Suprapubic skin (tissue), 4 donors: ENCODE data around the gene DMRTA1. TPM values are rescaled to one million over a fixed set of nuclear protein-coding genes. Genes with fewer than 3 reads are reported as not detected.

ENCODE experiments used
- DNase-seq, 2 donors: peaks; one replicate each; pipeline ENCODE4 v3.0.0-alpha.2; 2019; ENCODE audit warnings: low spot score in 2 of 2
- H3K27ac ChIP-seq: fragments of 200-600 bp; sonication (generic); one replicate; pipeline ENCODE4 v1.5.1; 2019
- H3K27me3 ChIP-seq: fragments of 200-600 bp; sonication (generic); one replicate; pipeline ENCODE4 v1.5.1; 2019
- H3K36me3 ChIP-seq: fragments of 200-600 bp; sonication (generic); one replicate; pipeline ENCODE4 v1.5.1; 2019
- H3K4me1 ChIP-seq: fragments of 200-600 bp; sonication (generic); one replicate; pipeline ENCODE4 v1.5.1; 2019
- H3K4me3 ChIP-seq: fragments of 200-600 bp; sonication (generic); one replicate; pipeline ENCODE4 v1.5.1; 2019; ENCODE audit warnings: mild to moderate bottlenecking
- H3K9me3 ChIP-seq: fragments of 200-600 bp; sonication (generic); one replicate; pipeline ENCODE4 v1.5.1; 2019
- CTCF ChIP-seq, 2 donors: fragments of 200-600 bp in 1 of 2; fragments of 450-650 bp in 1 of 2; sonication (generic) in 1 of 2; IDR thresholded peaks; one replicate each; pipeline ENCODE4 v1.5.1; 2016 to 2019; ENCODE audit warnings: antibody characterized with exemption in 2 of 2, mild to moderate bottlenecking in 1 of 2, moderate library complexity in 1 of 2
- EP300 ChIP-seq: sonication (generic); formaldehyde crosslinking; IDR thresholded peaks from one replicate; pipeline ENCODE4 v1.6.1; 2017; ENCODE audit warnings: antibody characterized with exemption
- POLR2A ChIP-seq, 2 donors: fragments of 450-650 bp; IDR thresholded peaks; one replicate each; pipeline ENCODE4 v1.6.1; 2017; ENCODE audit warnings: antibody characterized with exemption in 2 of 2, mild to moderate bottlenecking in 2 of 2, moderate library complexity in 2 of 2
- POLR2AphosphoS5 ChIP-seq, 3 donors: sonication (generic); formaldehyde crosslinking; IDR thresholded peaks; one replicate each; pipeline ENCODE4 v1.6.1; 2017; ENCODE audit warnings: antibody characterized with exemption in 3 of 3
- WGBS: methylation state at CpG from one replicate; pipeline ENCODE4 v1.1.5; 2018; 5-methylcytosine and 5-hydroxymethylcytosine counted together
- total RNA-seq, 4 donors: library from RNA; depleted of rRNA; stranded (reverse); fragments of >200 nt; gene quantifications; one replicate each; pipeline ENCODE4 v1.1.0, GENCODE V29; 2016

Gene DMRTA1
- total RNA-seq, 4 donors from 2014 or later = 0.08 to 0.96 (median 0.22) TPM

GRCh38 chr9:22440841-22441240 lies 5.8 kb upstream of the DMRTA1 start:
- TF ChIP-seq CTCF (IDR thresholded peaks at IDR 0.05) = no peak
- TF ChIP-seq POLR2AphosphoS5 (IDR thresholded peaks at IDR 0.05) = no peak
- no peak for TF ChIP-seq EP300
- TF ChIP-seq POLR2A (IDR thresholded peaks at IDR 0.05) = no peak
- Histone ChIP-seq H3K4me3 (no peak overlapping the region), H3K4me1 (no peaks in the 10 kb centered on the region), H3K27me3 (peaks cover 11% of the 10 kb centered on the region), H3K9me3 (no peaks in the 10 kb centered on the region), H3K27ac (no peak overlapping the region), H3K36me3 (no peaks in the 10 kb centered on the region)
- no peak for DNase-seq
- 92% methylated on average over 4 of the region's 16 CpGs for whole genome bisulfite sequencing

DNA sequence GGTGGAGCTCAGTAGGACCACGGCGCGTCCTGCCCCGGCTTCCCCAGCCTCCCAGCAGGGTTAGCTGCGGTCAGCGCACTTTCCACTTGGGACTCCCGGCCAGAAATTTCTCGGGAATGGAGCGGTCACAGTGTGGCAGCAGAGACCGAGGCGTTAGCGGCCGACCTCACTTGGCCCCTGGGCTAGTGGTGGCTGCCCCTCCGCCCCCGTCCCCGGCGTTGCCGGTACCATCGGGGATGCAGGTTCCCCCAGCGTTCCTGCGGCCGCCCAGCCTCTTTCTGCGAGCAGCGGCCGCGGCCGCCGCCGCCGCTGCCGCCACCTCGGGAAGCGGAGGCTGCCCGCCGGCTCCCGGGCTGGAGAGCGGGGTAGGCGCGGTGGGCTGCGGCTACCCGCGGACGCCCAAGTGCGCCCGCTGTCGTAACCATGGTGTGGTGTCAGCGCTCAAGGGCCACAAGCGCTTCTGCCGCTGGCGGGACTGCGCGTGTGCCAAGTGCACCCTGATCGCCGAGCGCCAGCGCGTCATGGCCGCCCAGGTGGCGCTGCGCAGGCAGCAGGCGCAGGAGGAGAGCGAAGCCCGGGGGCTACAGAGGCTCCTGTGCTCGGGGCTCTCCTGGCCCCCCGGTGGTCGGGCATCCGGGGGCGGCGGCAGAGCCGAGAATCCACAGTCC lies 460 bp downstream of the DMRTA1 start:
- TF ChIP-seq CTCF (IDR thresholded peaks at IDR 0.05) (no peak), POLR2A (IDR thresholded peaks at IDR 0.05) (no peak), EP300 (no peak), POLR2AphosphoS5 (IDR thresholded peaks at IDR 0.05) (no peak)
- Histone ChIP-seq H3K9me3 (no peaks in the 10 kb centered on the region), H3K36me3 (no peaks in the 10 kb centered on the region), H3K4me3 (peak overlapping the region; percentile 68), H3K4me1 (peaks cover 13% of the 10 kb centered on the region), H3K27me3 (peaks cover 26% of the 10 kb centered on the region), H3K27ac (peak overlapping the region; percentile 69)
- WGBS = 0% methylated on average over 4 of the region's 70 CpGs
- no peak for DNase-seq

DNA sequence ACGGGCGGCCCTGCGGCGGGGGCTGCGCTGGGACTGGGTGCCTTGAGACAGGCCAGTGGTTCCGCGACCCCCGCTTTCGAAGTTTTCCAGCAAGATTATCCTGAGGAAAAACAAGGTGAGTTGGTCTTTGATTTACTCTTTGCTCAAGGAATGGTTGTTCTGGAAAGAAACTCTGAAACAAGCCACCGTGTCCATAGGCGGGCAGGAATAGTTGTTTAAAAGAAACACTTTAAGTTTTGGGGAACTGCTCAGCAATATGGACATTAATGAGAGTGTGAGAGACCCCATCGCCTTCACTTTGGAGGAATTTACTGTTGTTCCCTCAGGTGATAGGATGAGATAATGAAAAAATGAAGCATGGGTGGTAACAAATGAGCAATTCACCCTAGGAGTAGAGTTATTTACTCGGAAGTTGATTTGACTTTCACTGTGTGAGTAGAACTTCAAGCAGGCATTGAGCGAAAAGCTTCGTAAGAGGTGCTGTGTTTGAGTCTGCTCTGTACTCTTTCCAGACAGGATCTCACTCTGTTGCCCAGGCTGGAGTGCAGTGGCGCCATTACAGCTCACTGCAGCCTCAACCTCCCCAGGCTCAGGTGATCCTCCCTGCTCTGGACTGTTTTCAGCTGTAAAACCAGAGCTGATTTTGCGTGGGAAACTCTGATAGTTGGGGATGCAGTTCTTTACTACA lies 1.1 kb downstream of the DMRTA1 start:
- Histone ChIP-seq H3K4me1 (peaks cover 13% of the 10 kb centered on the region), H3K27ac (peak overlapping the region; percentile 69), H3K9me3 (no peaks in the 10 kb centered on the region), H3K4me3 (peak overlapping the region; percentile 68), H3K27me3 (peaks cover 26% of the 10 kb centered on the region), H3K36me3 (no peaks in the 10 kb centered on the region)
- no peak for DNase-seq
- TF ChIP-seq CTCF (IDR thresholded peaks at IDR 0.05) (no peak), EP300 (no peak), POLR2AphosphoS5 (IDR thresholded peaks at IDR 0.05) (no peak), POLR2A (IDR thresholded peaks at IDR 0.05) (no peak)
- WGBS = 39% methylated on average over 12 of the region's 17 CpGs

DNA sequence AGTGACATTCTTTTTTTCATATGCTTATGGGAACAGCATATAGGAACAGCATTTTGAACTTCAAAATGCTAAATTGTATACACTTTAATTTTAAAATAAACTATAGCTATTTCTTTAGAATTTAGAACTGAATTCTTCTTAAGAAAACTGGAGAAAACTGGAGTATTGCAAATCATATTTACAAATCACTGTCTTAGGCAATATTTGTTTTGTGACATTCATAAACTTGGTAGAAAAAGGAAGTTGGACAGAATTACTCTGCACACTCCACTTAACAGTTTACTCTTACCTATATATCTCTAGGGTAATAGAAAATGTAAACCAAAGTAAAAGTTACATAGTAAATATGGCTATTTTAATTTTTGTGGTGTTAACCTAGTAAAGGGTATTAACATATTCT lies 3.1 kb downstream of the DMRTA1 start:
- Histone ChIP-seq H3K4me1 (peaks cover 13% of the 10 kb centered on the region), H3K27me3 (peaks cover 24% of the 10 kb centered on the region), H3K4me3 (no peak overlapping the region), H3K9me3 (no peaks in the 10 kb centered on the region), H3K36me3 (no peaks in the 10 kb centered on the region), H3K27ac (no peak overlapping the region)
- TF ChIP-seq POLR2A (IDR thresholded peaks at IDR 0.05) (no peak), POLR2AphosphoS5 (IDR thresholded peaks at IDR 0.05) (no peak), CTCF (IDR thresholded peaks at IDR 0.05) (no peak), EP300 (no peak)
- no peak for DNase-seq

DNA sequence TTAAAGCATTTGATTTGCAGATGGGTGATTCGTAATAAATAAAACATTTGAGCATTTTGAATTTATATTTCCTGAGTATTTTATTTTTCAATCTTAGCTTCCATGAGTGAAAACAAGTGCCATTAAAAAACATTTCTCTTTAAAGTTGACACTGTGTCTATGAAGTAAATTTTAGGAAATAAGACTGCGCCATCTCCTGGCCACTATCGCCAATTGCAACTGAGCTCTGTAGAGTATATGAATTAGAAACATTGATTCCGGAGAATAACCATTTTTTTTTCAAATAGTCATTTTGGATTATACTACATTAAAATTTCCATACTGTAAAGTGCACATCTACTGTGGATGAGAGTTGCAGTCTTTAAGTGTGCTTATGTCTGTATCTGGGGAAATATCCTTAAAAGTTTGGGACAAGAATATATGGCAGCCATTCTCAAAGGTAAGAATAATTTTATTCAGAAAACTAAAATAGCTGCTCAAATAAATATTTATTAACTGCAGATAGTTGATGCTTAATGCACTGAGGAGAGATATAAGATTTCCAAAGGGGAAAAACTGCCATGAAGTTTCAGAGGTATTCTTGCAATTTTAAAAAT lies 5.9 kb downstream of the DMRTA1 start:
- TF ChIP-seq CTCF (IDR thresholded peaks at IDR 0.05) (peak; percentile 60 to 66), POLR2A (IDR thresholded peaks at IDR 0.05) (no peak)
- H3K4me1 ChIP-seq = peaks cover 3% of the 10 kb centered on the region
- H3K4me3 ChIP-seq = no peak overlapping the region
- no peak for DNase-seq
- H3K27ac ChIP-seq = no peak overlapping the region
- peaks cover 15% of the 10 kb centered on the region for H3K27me3 ChIP-seq
- WGBS = 10% methylated on average over 4 of the region's 4 CpGs
- no peaks in the 10 kb centered on the region for H3K9me3 ChIP-seq
- no peaks in the 10 kb centered on the region for H3K36me3 ChIP-seq
